Keratinocyte (primary cell): ENCODE measurements around the gene JAZF1. TPM values are rescaled to one million over a fixed set of nuclear protein-coding genes. Genes with fewer than 3 reads are reported as not detected.

Source experiments
- DNase-seq: peaks from one replicate; pipeline ENCODE4 v3.0.0-alpha.2; 2011; ENCODE audit warnings: low read depth, missing footprints, low spot score
- FAIRE-seq: peaks from 2 replicates; lab custom pipeline; 2011; peaks lifted over from hg19 to GRCh38; lab: Jason Lieb, UNC
- H2AFZ ChIP-seq: 2 replicates; pipeline ENCODE4 v1.6.0; 2012; ENCODE audit warnings: low read length, control low read depth, inconsistent platforms; ENCODE audit not compliant: control insufficient read depth
- H3K27ac ChIP-seq: 2 replicates; pipeline ENCODE4 v1.5.1; 2011; ENCODE audit warnings: low read length; ENCODE audit not compliant: control insufficient read depth, insufficient read depth
- H3K27me3 ChIP-seq: 3 replicates; pipeline ENCODE4 v1.6.0; 2011; ENCODE audit warnings: low read length; ENCODE audit not compliant: control insufficient read depth, insufficient read depth; ENCODE audit errors: extremely low read depth
- H3K36me3 ChIP-seq, 2 experiments: 2 replicates in 1 of 2; 3 replicates in 1 of 2; pipeline ENCODE4 v1.5.1; 2011; ENCODE audit warnings: low read length in 2 of 2, mild to moderate bottlenecking in 1 of 2; ENCODE audit not compliant: control insufficient read depth in 2 of 2, insufficient read depth in 2 of 2; ENCODE audit errors: extremely low read depth in 1 of 2
- H3K4me1 ChIP-seq: 3 replicates; pipeline ENCODE4 v1.5.1; 2011; ENCODE audit warnings: low read length; ENCODE audit not compliant: control insufficient read depth, insufficient read depth; ENCODE audit errors: extremely low read depth
- H3K4me2 ChIP-seq: 3 replicates; pipeline ENCODE4 v1.6.0; 2011; ENCODE audit warnings: low read depth, low read length; ENCODE audit not compliant: control insufficient read depth, insufficient read depth; ENCODE audit errors: extremely low read depth
- H3K4me3 ChIP-seq, 3 experiments: fragments of 200-600 bp in 1 of 3; sonication (generic) in 1 of 3; 2 replicates in 2 of 3; 3 replicates in 1 of 3; pipeline ENCODE4 v1.5.1; 2011 to 2016; ENCODE audit warnings: low read length in 3 of 3, mild to moderate bottlenecking in 3 of 3, control low read depth in 2 of 3, inconsistent platforms in 1 of 3, low read depth in 1 of 3, mixed read lengths in 1 of 3, mixed run types in 1 of 3, moderate library complexity in 1 of 3; ENCODE audit not compliant: control insufficient read depth in 2 of 3, insufficient read depth in 2 of 3; ENCODE audit errors: extremely low read depth in 1 of 3
- H3K79me2 ChIP-seq: 2 replicates; pipeline ENCODE4 v1.6.0; 2012; ENCODE audit warnings: low read length; ENCODE audit not compliant: control insufficient read depth, insufficient read depth
- H3K9ac ChIP-seq: 3 replicates; pipeline ENCODE4 v1.6.0; 2011; ENCODE audit warnings: low read length; ENCODE audit not compliant: control insufficient read depth, insufficient read depth; ENCODE audit errors: extremely low read depth
- H3K9me1 ChIP-seq: 3 replicates; pipeline ENCODE4 v1.6.0; 2011; ENCODE audit warnings: low read length; ENCODE audit not compliant: control insufficient read depth, insufficient read depth; ENCODE audit errors: extremely low read depth
- H3K9me3 ChIP-seq: 2 replicates; pipeline ENCODE4 v1.5.1; 2012; ENCODE audit warnings: low read depth, low read length; ENCODE audit not compliant: control insufficient read depth
- H4K20me1 ChIP-seq: 3 replicates; pipeline ENCODE4 v1.6.0; 2011; ENCODE audit warnings: low read length; ENCODE audit not compliant: control insufficient read depth, insufficient read depth; ENCODE audit errors: extremely low read depth
- CTCF ChIP-seq, 3 experiments: IDR thresholded peaks in 1 of 3; conservative IDR thresholded peaks in 1 of 3; optimal IDR thresholded peaks in 1 of 3; 2 replicates in 2 of 3; 3 replicates in 1 of 3; pipeline versions ENCODE3 to v1.5.1; 2011; ENCODE audit warnings: low read length in 3 of 3, mild to moderate bottlenecking in 3 of 3, moderate library complexity in 2 of 3, control low read depth in 1 of 3, inconsistent platforms in 1 of 3; ENCODE audit not compliant: insufficient read depth in 2 of 3; ENCODE audit errors: extremely low read depth in 1 of 3
- EZH2 ChIP-seq: IDR thresholded peaks from one replicate; pipeline ENCODE4 v1.6.1; 2012; ENCODE audit warnings: inconsistent platforms, mild to moderate bottlenecking, low read length, moderate library complexity
- dilution Hi-C: fragments of 300-500 bp; cut with MboI; formaldehyde crosslinking; loops from one replicate; pipeline ENCODE4 v1.7.0; 2020; ENCODE audit warnings: low sequenced_read_pairs; ENCODE audit not compliant: extremely low pct_ligation_motif_present
- polyA plus RNA-seq, 5 experiments: library from polyadenylated mRNA; depleted of rRNA in 3 of 5; stranded (reverse) in 3 of 5; stranded (forward) in 1 of 5; unstranded in 1 of 5; fragments of >200 nt; gene quantifications; 1 replicate in 1 of 5; 2 replicates in 3 of 5; 3 replicates in 1 of 5; pipeline versions ENCODE4 v1.2.1 to v1.2.3, GENCODE V29; 2011 to 2012; ENCODE audit warnings: missing spikeins in 2 of 5, low read depth in 1 of 5, low replicate concordance in 1 of 5

JAZF1 gene
- polyA plus RNA-seq, 1 donor (not counting 4 experiments of a cell fraction or from before 2014, with no cell fraction given): 2.5 TPM

- Histone ChIP-seq H3K9me3 (no peaks in the 10 kb centered on the region), H3K36me3 (no peaks in the 10 kb centered on the region), H4K20me1 (no peaks in the 10 kb centered on the region), H3K4me2 (no peak overlapping the region), H3K27ac (no peak overlapping the region), H3K79me2 (no peaks in the 10 kb centered on the region), H3K27me3 (no peaks in the 10 kb centered on the region), H3K9me1 (no peaks in the 10 kb centered on the region), H3K9ac (no peak overlapping the region), H3K4me1 (no peaks in the 10 kb centered on the region), H3K4me3 (no peak overlapping the region), H2AFZ (no peak overlapping the region)
- TF ChIP-seq CTCF (optimal IDR thresholded peaks at IDR 0.05 in 1 of 3, IDR thresholded peaks at IDR 0.05 in 1 of 3, conservative IDR thresholded peaks at IDR 0.05 in 1 of 3; ENCODE audit: extremely low read depth in 1 of 3, insufficient read depth in 2 of 3, low read length in 3 of 3) (no peak), EZH2 (no peak)
- FAIRE-seq (no peak), DNase-seq (no peak)
- dilution Hi-C loops: no loop called here
These were observed 235.4 kb downstream of the JAZF1 start for GRCh38 chr7:27945058-27945795.

GRCh38 chr7:27944643-27945042, 236.0 kb downstream of the JAZF1 start:
- Histone ChIP-seq H3K27ac (no peak overlapping the region), H3K27me3 (no peaks in the 10 kb centered on the region), H2AFZ (no peak overlapping the region), H3K4me2 (no peak overlapping the region), H3K9me3 (no peaks in the 10 kb centered on the region), H3K36me3 (no peaks in the 10 kb centered on the region), H3K79me2 (no peaks in the 10 kb centered on the region), H4K20me1 (no peaks in the 10 kb centered on the region), H3K4me1 (no peaks in the 10 kb centered on the region), H3K9ac (no peak overlapping the region), H3K9me1 (no peaks in the 10 kb centered on the region), H3K4me3 (no peak overlapping the region)
- dilution Hi-C loops: no loop called here
- no peak for TF ChIP-seq EZH2
- FAIRE-seq: no peak
- DNase-seq: no peak
